Mesothelial cell of epicardium (in vitro differentiated cells): ENCODE results near the gene CENPF. TPM values are rescaled to one million over a fixed set of nuclear protein-coding genes. Genes with fewer than 3 reads are reported as not detected.
"Not testable (repeated sequence)": the region's sequence is repeated elsewhere in the genome, so short reads cannot be mapped to it uniquely, and the experiment has no call there.

Source experiments
- DNase-seq, 2 experiments: peaks; one replicate each; pipeline ENCODE4 v3.0.0; 2021; ENCODE audit warnings: low spot score in 2 of 2; ENCODE audit not compliant: unreplicated experiment in 2 of 2
- H3K27ac Mint-ChIP-seq: 2 replicates; pipeline ENCODE4 v1.8.0; 2021; ENCODE audit warnings: mixed read lengths
- H3K27me3 Mint-ChIP-seq: 2 replicates; pipeline ENCODE4 v1.8.0; 2021; ENCODE audit warnings: low read depth, mixed read lengths
- H3K36me3 Mint-ChIP-seq: 2 replicates; pipeline ENCODE4 v1.8.0; 2021; ENCODE audit warnings: mixed read lengths
- H3K4me1 Mint-ChIP-seq: 2 replicates; pipeline ENCODE4 v1.8.0; 2021; ENCODE audit warnings: mixed read lengths
- H3K4me3 Mint-ChIP-seq: 2 replicates; pipeline ENCODE4 v1.8.0; 2021; ENCODE audit warnings: mild to moderate bottlenecking, moderate library complexity, mixed read lengths
- H3K9me3 Mint-ChIP-seq: 2 replicates; pipeline ENCODE4 v1.8.0; 2021; ENCODE audit warnings: mixed read lengths
- total RNA-seq: library from RNA; stranded (reverse); gene quantifications from 3 replicates; pipeline ENCODE4 v1.2.1, GENCODE V29; 2021
- TF ChIP-seq, protein P1 (sequence below): fragments of 200-600 bp; sonication (generic); IDR thresholded peaks from one replicate; pipeline ENCODE4 v1.5.0; 2021; ENCODE audit warnings: antibody characterized with exemption; ENCODE audit not compliant: unreplicated experiment

The CENPF gene
- total RNA-seq, 1 donor from 2014 or later: 58.1 TPM

DNA sequence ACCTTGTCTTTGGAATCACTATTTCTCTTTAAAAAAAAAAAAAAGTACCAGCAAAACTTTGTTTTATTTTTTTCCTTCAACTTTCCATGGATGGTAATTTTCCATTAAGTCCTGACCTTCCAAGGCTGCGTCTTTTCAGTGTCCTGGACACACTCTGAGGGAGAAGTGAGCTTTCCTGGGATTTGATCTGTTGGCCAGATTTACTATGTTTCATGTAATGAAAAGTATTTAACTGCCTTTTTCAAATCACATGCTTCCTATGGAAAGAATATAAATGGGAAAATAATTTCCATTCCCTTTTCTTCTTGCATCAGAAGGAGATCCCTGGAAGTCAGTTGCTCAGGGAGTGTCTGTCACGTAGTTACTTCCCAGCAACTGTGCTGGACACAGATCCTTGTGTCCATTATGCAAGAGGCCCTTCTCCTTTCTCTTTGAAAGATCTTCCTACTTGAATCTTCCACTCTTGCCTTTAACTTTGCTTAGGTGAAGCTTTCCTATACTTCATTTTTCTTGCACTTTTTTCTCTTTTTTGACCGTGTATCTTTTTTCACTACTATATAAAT, 59.3 kb downstream of the CENPF start:
- Mint-ChIP-seq H3K27me3 (no peaks in the 10 kb centered on the region), H3K4me3 (no peak overlapping the region), H3K9me3 (no peaks in the 10 kb centered on the region), H3K27ac (no peak overlapping the region), H3K4me1 (peaks cover 22% of the 10 kb centered on the region), H3K36me3 (peaks cover 10% of the 10 kb centered on the region)
- no peak for DNase-seq
- TF ChIP-seq, protein P1, sequence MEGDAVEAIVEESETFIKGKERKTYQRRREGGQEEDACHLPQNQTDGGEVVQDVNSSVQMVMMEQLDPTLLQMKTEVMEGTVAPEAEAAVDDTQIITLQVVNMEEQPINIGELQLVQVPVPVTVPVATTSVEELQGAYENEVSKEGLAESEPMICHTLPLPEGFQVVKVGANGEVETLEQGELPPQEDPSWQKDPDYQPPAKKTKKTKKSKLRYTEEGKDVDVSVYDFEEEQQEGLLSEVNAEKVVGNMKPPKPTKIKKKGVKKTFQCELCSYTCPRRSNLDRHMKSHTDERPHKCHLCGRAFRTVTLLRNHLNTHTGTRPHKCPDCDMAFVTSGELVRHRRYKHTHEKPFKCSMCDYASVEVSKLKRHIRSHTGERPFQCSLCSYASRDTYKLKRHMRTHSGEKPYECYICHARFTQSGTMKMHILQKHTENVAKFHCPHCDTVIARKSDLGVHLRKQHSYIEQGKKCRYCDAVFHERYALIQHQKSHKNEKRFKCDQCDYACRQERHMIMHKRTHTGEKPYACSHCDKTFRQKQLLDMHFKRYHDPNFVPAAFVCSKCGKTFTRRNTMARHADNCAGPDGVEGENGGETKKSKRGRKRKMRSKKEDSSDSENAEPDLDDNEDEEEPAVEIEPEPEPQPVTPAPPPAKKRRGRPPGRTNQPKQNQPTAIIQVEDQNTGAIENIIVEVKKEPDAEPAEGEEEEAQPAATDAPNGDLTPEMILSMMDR: no peak

DNA sequence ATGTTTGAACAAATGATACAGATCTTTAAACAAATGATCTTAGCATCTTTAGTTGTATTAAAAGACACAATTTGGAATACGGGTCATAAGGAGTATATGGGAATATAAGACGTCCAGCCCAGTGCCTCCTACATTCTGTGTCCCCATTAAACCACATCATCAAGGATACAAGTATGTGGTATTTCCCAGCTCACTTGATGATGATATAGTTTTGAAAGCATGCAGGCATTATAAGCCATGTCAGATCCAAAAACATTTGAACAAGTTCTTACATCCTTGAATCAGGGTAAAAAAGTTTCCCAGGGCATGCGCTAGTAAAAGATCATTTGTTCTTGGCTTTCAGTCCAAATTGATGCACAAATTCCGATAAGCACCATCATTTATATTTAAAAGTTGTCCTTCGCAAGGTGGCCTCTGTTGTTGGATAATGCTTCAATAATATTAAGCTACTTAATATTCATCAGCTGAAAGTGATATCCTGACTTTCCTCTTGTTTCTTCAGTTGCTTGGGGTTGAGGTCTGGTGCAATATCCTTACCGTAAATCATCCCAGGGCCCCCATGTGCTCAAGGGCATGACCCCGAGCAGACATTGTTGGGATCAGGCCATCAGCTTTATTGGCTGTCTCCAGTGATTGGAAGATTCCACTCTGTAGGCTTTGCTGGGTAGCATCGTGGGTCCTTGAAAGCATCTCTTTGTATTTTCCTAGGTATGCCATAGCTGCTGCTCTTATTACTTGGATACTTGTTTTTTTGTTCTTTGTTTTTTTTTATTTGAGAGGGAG, 61.8 kb downstream of the CENPF start:
- Mint-ChIP-seq H3K4me1 (peaks cover 15% of the 10 kb centered on the region), H3K36me3 (peaks cover 17% of the 10 kb centered on the region), H3K27me3 (no peaks in the 10 kb centered on the region), H3K9me3 (no peaks in the 10 kb centered on the region), H3K4me3 (no peak overlapping the region), H3K27ac (no peak overlapping the region)
- no peak for DNase-seq
- TF ChIP-seq, protein P1: no peak

DNA sequence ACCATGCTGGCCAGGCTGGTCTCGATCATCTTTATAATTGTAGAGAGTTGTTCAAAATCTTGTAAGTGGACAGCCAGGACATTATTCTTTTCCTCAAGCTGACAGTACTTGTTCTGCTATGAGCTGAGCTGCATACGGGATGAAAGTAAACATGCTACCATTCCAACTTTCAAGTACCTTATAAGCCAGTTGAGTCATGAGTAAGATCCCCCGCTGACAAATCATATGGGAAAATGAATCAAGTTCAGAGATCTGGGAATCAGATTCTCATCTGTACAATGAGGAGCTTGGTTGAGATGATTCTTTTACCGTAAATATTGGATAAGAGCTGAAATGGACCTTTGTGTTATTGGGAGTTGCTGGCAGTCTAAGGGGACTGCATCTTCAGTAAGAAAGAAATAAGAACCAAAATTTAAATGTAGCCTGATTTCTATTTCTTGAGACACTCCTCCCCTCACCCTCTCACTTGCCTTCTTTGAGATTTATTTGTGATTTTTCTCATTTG, 62.7 kb downstream of the CENPF start:
- Mint-ChIP-seq H3K27ac (no peak overlapping the region), H3K9me3 (no peaks in the 10 kb centered on the region), H3K36me3 (peaks cover 18% of the 10 kb centered on the region), H3K27me3 (no peaks in the 10 kb centered on the region), H3K4me3 (no peak overlapping the region), H3K4me1 (peaks cover 14% of the 10 kb centered on the region)
- DNase-seq: no peak
- TF ChIP-seq, protein P1: no peak

DNA sequence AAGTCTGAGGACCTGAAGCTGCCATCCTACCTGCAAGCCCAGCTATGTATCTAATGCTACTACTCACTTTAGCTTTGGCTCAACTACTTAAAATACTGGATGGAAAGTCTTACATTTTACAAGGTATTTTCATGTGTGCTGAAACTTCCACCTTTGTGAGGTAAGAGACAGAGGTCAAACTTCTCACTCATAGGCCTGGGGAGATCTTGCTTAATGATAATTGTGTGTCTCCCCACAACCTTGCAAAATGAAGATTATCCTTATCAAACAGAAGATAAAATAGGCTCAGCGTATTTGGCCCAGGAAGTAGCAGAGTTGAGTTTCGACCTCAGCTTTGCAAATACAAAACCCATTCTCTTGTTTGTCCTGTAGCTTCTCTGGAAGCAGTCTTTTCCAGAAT, 63.7 kb downstream of the CENPF start:
- Mint-ChIP-seq H3K27me3 (no peaks in the 10 kb centered on the region), H3K4me3 (no peak overlapping the region), H3K27ac (no peak overlapping the region), H3K36me3 (peaks cover 21% of the 10 kb centered on the region), H3K9me3 (peaks cover 3% of the 10 kb centered on the region), H3K4me1 (peaks cover 8% of the 10 kb centered on the region)
- no peak for DNase-seq
- TF ChIP-seq, protein P1: no peak

DNA sequence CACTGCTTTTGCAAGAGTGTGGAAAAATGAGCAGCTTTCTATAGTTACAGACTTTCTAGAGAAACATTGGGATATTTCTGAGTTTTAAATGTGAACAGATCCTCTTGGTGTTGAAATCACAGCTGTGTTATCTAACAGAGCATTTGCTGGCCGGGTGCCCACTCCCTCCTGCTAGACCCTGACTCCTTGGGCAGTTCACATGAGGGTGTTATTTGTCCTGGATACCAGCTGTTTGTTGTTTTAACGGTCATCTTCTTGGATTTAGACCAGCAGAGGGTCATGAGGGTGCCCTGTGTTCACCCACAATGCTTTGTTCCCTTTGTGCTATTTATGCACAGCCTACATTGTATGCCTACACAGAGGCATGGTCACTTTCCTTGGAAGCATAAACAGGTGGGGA, 67.1 kb downstream of the CENPF start:
- H3K27me3 Mint-ChIP-seq: no peaks in the 10 kb centered on the region
- DNase-seq: peak in 1 of 2 experiments; percentile 40
- no peak overlapping the region for H3K27ac Mint-ChIP-seq
- H3K4me3 Mint-ChIP-seq: no peak overlapping the region
- TF ChIP-seq, protein P1: no peak
- H3K4me1 Mint-ChIP-seq: no peaks in the 10 kb centered on the region
- peaks cover 14% of the 10 kb centered on the region for H3K9me3 Mint-ChIP-seq
- H3K36me3 Mint-ChIP-seq: peaks cover 20% of the 10 kb centered on the region

DNA sequence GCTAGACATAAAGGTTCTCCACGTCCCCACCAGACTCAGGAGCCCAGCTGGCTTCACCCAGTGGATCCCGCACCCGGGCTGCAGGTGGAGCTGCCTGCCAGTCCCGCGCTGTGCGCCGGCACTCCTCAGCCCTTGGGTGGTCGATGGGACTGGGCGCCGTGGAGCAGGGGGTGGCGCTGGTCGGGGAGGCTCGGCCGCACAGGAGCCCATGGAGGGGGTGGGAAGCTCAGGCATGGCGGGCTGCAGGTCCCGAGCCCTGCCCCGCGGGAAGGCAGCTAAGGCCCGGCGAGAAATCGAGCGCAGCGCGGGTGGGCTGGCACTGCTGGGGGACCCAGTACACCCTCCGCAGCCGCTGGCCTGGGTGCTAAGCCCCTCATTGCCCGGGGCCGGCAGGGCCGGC, 70.0 kb downstream of the CENPF start:
- H3K27ac Mint-ChIP-seq, H3K36me3 Mint-ChIP-seq, H3K27me3 Mint-ChIP-seq, H3K4me3 Mint-ChIP-seq, DNase-seq, H3K4me1 Mint-ChIP-seq: not testable (repeated sequence)
- peaks cover 19% of the 10 kb centered on the region for H3K9me3 Mint-ChIP-seq
